Inflammatory macrophage (primary cell): ENCODE results near the gene TRIM62.

Experiments used
- DNase-seq, 2 donors: peaks; one replicate each; pipeline ENCODE4 v3.0.0-alpha.2; 2020 to 2022

The TRIM62 gene

GRCh38 chr1:33097137-33097611, 84.7 kb downstream of the TRIM62 start:
- peak in 1 of 2 donors; percentile 8 for DNase-seq

GRCh38 chr1:33096363-33097005, 85.4 kb downstream of the TRIM62 start:
- no peak for DNase-seq
